Mucosa of stomach (tissue), 1 donor: ENCODE results near the gene PPP1R3C.

ENCODE experiments used
- H3K27me3 ChIP-seq: one replicate; pipeline ENCODE4 v1.7.0; 2013; ENCODE audit warnings: mild to moderate bottlenecking, low read length; ENCODE audit not compliant: control insufficient read depth, insufficient read depth
- H3K36me3 ChIP-seq: one replicate; pipeline ENCODE4 v1.7.0; 2013; ENCODE audit warnings: low read length; ENCODE audit not compliant: control insufficient read depth, insufficient read depth
- H3K4me1 ChIP-seq: one replicate; pipeline ENCODE4 v1.7.0; 2013; ENCODE audit warnings: mild to moderate bottlenecking, low read length; ENCODE audit not compliant: control insufficient read depth, insufficient read depth
- H3K4me3 ChIP-seq: one replicate; pipeline ENCODE4 v1.7.0; 2013; ENCODE audit warnings: low read length
- H3K9ac ChIP-seq: one replicate; pipeline ENCODE4 v1.7.0; 2013; ENCODE audit warnings: mild to moderate bottlenecking, low read length, moderate library complexity
- H3K9me3 ChIP-seq: one replicate; pipeline ENCODE4 v1.7.0; 2013; ENCODE audit warnings: mild to moderate bottlenecking, low read length, moderate library complexity; ENCODE audit not compliant: control insufficient read depth
- donor health status: Pancreatic carcinoma.

Gene PPP1R3C

DNA sequence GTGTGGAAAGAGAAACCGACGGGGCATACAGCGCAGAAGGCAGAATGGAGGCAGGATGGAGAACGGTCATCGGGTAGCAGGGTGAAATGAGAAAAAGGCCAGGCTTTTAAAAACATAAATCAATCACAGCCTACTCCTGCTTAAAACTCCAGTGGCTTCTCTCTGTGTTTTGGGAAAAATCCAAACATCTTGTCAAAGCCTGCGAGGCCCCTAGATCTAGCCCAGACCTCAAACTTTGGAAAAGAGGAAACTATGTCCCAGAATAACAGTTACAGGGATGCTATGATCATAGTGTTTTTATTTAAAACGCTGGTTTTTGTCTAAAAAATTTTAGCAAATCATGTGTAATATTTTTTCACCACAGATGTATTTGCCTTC is 41.1 kb downstream of the PPP1R3C start:
- Histone ChIP-seq H3K36me3 (no peaks in the 10 kb centered on the region), H3K9me3 (no peaks in the 10 kb centered on the region), H3K4me3 (no peak overlapping the region), H3K9ac (peak overlapping the region; percentile 3), H3K4me1 (peaks cover 47% of the 10 kb centered on the region), H3K27me3 (no peaks in the 10 kb centered on the region)

GRCh38 chr10:91590904-91591796 is 41.7 kb downstream of the PPP1R3C start:
- no peaks in the 10 kb centered on the region for H3K36me3 ChIP-seq
- H3K27me3 ChIP-seq, result no peaks in the 10 kb centered on the region
- no peak overlapping the region for H3K9ac ChIP-seq
- H3K4me1 ChIP-seq, result peaks cover 43% of the 10 kb centered on the region
- H3K9me3 ChIP-seq, result no peaks in the 10 kb centered on the region
- peak overlapping the region; percentile 6 for H3K4me3 ChIP-seq

DNA sequence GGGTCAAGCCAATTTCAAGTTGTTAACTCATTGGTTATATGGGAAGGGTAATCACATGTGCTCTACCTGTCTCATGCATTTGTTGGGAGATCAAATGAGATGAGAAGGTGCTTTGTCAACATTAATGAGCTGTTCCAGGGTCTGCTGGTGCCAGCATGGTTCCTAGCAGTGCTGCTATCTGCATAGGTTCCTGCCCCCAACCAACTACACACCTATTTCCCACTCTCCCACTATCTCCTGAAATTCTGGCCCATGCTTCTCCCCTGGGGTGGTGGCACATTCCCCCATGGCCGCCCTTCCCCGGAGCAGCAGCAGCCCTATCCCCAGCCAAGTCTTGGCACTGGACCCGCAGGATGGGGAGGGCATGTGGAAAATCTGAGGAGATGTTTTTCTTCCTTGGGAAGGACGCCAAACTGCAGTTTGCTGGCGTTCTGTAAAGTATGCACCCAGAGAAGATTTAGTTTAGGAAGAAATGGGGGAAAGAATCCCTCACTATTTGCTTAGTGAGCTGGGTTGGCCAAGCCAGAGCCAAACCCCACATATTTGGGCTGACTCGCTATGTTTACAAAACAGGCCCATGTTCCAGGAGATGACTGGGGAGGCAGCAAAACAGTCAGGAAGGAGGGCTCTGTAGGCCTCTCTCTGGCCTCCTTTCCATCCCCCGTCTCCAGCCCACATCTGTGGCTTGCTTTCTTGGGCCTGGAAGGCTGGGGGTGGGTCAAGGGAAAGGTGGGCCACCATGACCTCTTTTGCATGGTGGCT is 42.5 kb downstream of the PPP1R3C start:
- Histone ChIP-seq H3K9ac (no peak overlapping the region), H3K4me3 (peak overlapping the region; percentile 6), H3K4me1 (peaks cover 43% of the 10 kb centered on the region), H3K27me3 (no peaks in the 10 kb centered on the region), H3K9me3 (no peaks in the 10 kb centered on the region), H3K36me3 (no peaks in the 10 kb centered on the region)

DNA sequence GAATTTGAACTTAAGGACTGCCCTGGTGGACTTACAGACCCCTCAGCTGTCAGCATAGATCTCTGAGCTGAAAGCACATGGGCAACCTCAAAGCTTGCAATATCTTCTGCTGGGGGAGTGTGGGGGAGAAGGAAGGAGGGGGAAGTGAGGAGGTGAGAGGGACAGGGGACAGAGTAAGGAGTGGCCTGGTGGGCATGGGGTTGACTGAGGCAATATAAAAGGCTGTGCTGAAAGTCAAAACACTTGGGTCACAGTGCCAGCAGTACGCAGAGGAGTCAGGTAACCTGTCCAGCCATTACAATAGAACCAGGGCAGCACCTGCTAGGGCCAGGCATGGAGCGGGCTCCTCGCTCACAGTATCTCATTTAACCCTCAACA is 43.2 kb downstream of the PPP1R3C start:
- H3K4me3 ChIP-seq, result no peak overlapping the region
- no peaks in the 10 kb centered on the region for H3K27me3 ChIP-seq
- no peaks in the 10 kb centered on the region for H3K36me3 ChIP-seq
- H3K9ac ChIP-seq, result no peak overlapping the region
- H3K4me1 ChIP-seq, result peaks cover 43% of the 10 kb centered on the region
- H3K9me3 ChIP-seq, result no peaks in the 10 kb centered on the region

DNA sequence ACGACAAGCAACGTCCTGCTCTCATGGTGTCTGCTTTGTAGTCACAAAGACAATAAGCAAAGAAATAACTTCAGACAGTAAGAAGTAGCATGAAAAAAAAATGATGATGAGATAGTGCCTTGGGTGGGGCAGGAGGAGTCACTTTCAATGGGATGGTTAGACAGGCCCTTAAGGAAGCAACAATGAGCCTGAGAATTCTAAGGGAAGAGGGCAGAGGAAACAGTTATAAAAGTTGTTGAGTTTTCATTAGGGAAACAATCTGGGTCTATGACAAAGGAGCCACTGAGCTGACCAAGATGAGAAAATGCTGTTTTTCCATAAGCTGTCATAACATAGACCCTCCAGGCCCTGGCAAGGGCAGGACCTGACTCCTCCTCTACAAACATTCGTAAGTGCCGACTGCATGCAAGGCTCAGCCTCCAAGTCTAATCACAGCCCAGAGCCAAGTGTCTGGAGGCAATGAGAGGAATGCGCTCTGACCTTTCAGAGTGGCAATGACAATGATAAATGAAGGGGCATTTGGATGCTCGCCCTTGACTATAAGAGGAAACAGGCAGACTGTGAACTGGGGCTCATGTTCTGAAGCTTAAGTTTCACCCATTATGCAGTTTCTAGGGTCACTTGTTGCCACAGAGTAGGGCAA is 43.7 kb downstream of the PPP1R3C start:
- H3K9ac ChIP-seq, result no peak overlapping the region
- H3K4me1 ChIP-seq, result peaks cover 43% of the 10 kb centered on the region
- no peaks in the 10 kb centered on the region for H3K27me3 ChIP-seq
- no peaks in the 10 kb centered on the region for H3K36me3 ChIP-seq
- H3K9me3 ChIP-seq, result no peaks in the 10 kb centered on the region
- H3K4me3 ChIP-seq, result no peak overlapping the region

DNA sequence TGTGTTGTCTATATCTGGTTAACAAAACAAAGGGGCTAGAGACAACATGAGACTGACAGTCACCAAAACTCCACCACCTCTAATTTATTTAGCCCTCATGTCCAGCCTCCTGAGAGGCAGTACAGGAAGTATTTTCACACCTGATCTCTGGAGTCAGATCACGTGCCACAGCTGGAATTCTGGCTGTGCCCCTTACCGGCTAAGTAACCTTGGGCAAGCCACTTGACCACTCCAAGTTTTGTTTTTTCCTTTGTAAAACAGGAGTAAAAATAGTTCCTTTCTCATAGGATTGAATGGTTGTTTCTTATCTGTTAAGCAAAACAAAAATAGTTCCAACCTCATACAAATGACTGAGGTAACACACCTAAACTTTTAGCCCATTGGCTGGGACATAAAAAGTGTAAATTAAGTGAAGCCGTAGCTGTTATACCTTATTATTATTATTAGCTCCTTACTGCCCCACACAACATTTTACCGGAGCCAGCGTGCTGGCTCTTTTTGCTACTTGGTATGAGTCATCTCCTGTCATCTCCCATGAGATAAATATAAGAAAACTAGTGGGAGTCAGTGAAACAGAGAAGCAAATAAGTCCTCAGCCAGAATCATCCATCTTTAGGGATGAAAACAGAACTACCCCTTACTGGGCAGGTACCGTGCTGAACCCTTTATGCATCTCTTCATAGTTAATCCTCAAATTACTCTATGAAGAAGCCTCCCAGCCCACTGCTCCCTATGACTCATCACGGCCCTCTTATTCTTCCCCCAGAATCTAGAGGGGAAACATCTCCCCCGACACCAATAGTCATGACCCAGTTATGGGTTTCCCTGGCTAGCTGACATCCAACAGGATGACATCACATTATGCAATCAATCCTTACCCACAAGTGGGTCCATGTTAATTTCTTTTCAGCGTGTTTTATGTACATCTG is 44.9 kb downstream of the PPP1R3C start:
- no peaks in the 10 kb centered on the region for H3K9me3 ChIP-seq
- H3K4me3 ChIP-seq, result no peak overlapping the region
- peaks cover 43% of the 10 kb centered on the region for H3K4me1 ChIP-seq
- H3K9ac ChIP-seq, result no peak overlapping the region
- no peaks in the 10 kb centered on the region for H3K27me3 ChIP-seq
- no peaks in the 10 kb centered on the region for H3K36me3 ChIP-seq

DNA sequence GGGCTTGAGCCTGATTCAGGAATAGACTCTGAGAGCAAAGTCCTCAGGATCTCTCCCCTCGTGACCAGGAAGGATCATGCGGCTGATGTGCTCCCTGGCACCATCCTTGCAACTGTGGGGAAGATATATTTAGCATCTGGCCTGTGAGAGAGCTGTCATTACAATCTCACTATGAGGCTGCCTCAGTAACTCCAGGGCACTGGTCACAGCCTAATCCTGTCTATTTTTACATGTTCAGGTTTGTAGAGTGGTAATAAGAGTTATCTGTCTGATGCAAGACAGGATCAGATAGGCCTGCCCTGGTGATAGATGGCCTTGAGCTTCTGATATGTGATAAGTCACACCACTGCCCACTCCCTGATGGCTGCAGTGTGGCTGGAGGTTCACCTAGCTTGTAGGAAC is 50.7 kb downstream of the PPP1R3C start:
- H3K4me1 ChIP-seq, result no peaks in the 10 kb centered on the region
- H3K4me3 ChIP-seq, result no peak overlapping the region
- H3K9ac ChIP-seq, result no peak overlapping the region
- H3K36me3 ChIP-seq, result no peaks in the 10 kb centered on the region
- H3K9me3 ChIP-seq, result no peaks in the 10 kb centered on the region
- no peaks in the 10 kb centered on the region for H3K27me3 ChIP-seq

GRCh38 chr10:91579329-91579985 is 53.4 kb downstream of the PPP1R3C start:
- Histone ChIP-seq H3K4me1 (no peaks in the 10 kb centered on the region), H3K4me3 (no peak overlapping the region), H3K9ac (no peak overlapping the region), H3K9me3 (no peaks in the 10 kb centered on the region), H3K36me3 (no peaks in the 10 kb centered on the region), H3K27me3 (no peaks in the 10 kb centered on the region)
